GM12878 (cell line): ENCODE results near the gene VWA3B. TPM values are rescaled to one million over a fixed set of nuclear protein-coding genes. Genes with fewer than 3 reads are reported as not detected.

ENCODE experiments used
- ATAC-seq: fragments of 200-7000 bp; cut with Tn5 transposase; 3 replicates; pipeline ENCODE4 v1.9.1; 2020; ENCODE audit warnings: mild to moderate bottlenecking, moderate library complexity
- BruUV-seq: library from RNA; stranded (reverse); fragments of 400-500 nt; replicated peaks from 2 replicates; lab custom pipeline; 2021; lab: Mats Ljungman, UMichigan
- CTCF ChIA-PET: fragments of 300-600 bp; sonication (Branson Sonifier 250); formaldehyde crosslinking; extraction: SDS; loops from one replicate; lab custom pipeline; 2021; ENCODE audit warnings: inconsistent platforms; lab: Yijun Ruan, JAX
- POLR2A ChIA-PET: fragments of 350-600 bp; formaldehyde crosslinking; extraction: SDS; loops from one replicate; lab custom pipeline; 2021; ENCODE audit warnings: inconsistent platforms; lab: Charles Lee
- RAD21 ChIA-PET: fragments of 300-600 bp; sonication (Branson Sonifier 250); formaldehyde crosslinking; loops from one replicate; lab custom pipeline; 2023; ENCODE audit warnings: antibody characterized with exemption; ENCODE audit not compliant: unreplicated experiment; lab: Charles Lee
- SMC1A ChIA-PET: fragments of 300-600 bp; sonication (Branson Sonifier 250); formaldehyde crosslinking; loops from one replicate; lab custom pipeline; 2023; ENCODE audit not compliant: unreplicated experiment, uncharacterized antibody; lab: Charles Lee
- DNase-seq: peaks from one replicate; pipeline ENCODE4 v3.0.0-alpha.2; 2011; ENCODE audit warnings: low read depth, low spot score
- FAIRE-seq: peaks from 3 replicates; lab custom pipeline; 2011; peaks lifted over from hg19 to GRCh38; lab: Jason Lieb, UNC
- H2AFZ ChIP-seq: 2 replicates; pipeline ENCODE4 v1.6.0; 2011; ENCODE audit warnings: low read depth, low read length, control low read depth; ENCODE audit not compliant: control insufficient read depth
- H3K27ac ChIP-seq: 2 replicates; pipeline ENCODE4 v1.5.1; 2011; ENCODE audit warnings: control low read depth; ENCODE audit not compliant: control insufficient read depth, insufficient read depth
- H3K27me3 ChIP-seq, 2 experiments: replicated peaks in 1 of 2; 2 replicates each; pipeline versions ENCODE4 v1.6.0 to v1.6.1; 2011; ENCODE audit warnings: low read length in 1 of 2; ENCODE audit not compliant: control insufficient read depth in 2 of 2, insufficient read depth in 2 of 2
- H3K36me3 ChIP-seq, 2 experiments: 2 replicates each; pipeline ENCODE4 v1.5.1; 2011; ENCODE audit warnings: low read length in 1 of 2; ENCODE audit not compliant: control insufficient read depth in 2 of 2, insufficient read depth in 2 of 2
- H3K4me1 ChIP-seq: 2 replicates; pipeline ENCODE4 v1.6.1; 2011; ENCODE audit warnings: mild to moderate bottlenecking, low read length, moderate library complexity, mixed read lengths; ENCODE audit not compliant: control insufficient read depth, insufficient read depth
- H3K4me2 ChIP-seq: 2 replicates; pipeline ENCODE4 v1.6.0; 2011; ENCODE audit warnings: control low read depth; ENCODE audit not compliant: control insufficient read depth, insufficient read depth
- H3K4me3 ChIP-seq: fragments of 200-600 bp; sonication (generic); 2 replicates; pipeline ENCODE4 v1.5.1; 2016
- H3K79me2 ChIP-seq: 2 replicates; pipeline ENCODE4 v1.6.0; 2011; ENCODE audit warnings: low read length; ENCODE audit not compliant: control insufficient read depth, insufficient read depth
- H3K9ac ChIP-seq: 2 replicates; pipeline ENCODE4 v1.8.0; 2011; ENCODE audit warnings: low read length, control low read depth, mixed read lengths; ENCODE audit not compliant: control insufficient read depth, insufficient read depth
- H3K9me3 ChIP-seq: replicated peaks from 3 replicates; pipeline ENCODE4 v1.5.1; 2011; ENCODE audit warnings: mild to moderate bottlenecking, low read length; ENCODE audit not compliant: control insufficient read depth, insufficient read depth
- H4K20me1 ChIP-seq: 2 replicates; pipeline ENCODE4 v1.6.0; 2011; ENCODE audit not compliant: control insufficient read depth, insufficient read depth
- CEBPZ ChIP-seq: fragments of 150-350 bp; IDR thresholded peaks from 2 replicates; pipeline ENCODE4 v1.6.1; 2016; ENCODE audit warnings: low read depth, low read length
- CREM ChIP-seq: IDR thresholded peaks from 2 replicates; pipeline ENCODE4 v1.6.1; 2014; ENCODE audit warnings: antibody characterized with exemption, low read depth
- HDAC2 ChIP-seq: fragments of 200-600 bp; sonication (generic); IDR thresholded peaks from 2 replicates; pipeline ENCODE4 v1.6.1; 2017
- HSF1 ChIP-seq: fragments of 150-350 bp; IDR thresholded peaks from 2 replicates; pipeline ENCODE4 v1.6.1; 2014; ENCODE audit warnings: mild to moderate bottlenecking, low read depth, low read length
- NR2F1 ChIP-seq: fragments of 450-650 bp; conservative IDR thresholded peaks from 2 replicates; pipeline ENCODE4 v1.6.1; 2017; ENCODE audit warnings: mild to moderate bottlenecking
- NRF1 ChIP-seq: conservative IDR thresholded peaks from 2 replicates; pipeline ENCODE4 v1.6.1; 2011; ENCODE audit warnings: mild to moderate bottlenecking, low read depth, low read length, improper control_type of control experiment
- POLR2A ChIP-seq: IDR thresholded peaks from 2 replicates; pipeline ENCODE4 v1.6.1; 2011; ENCODE audit warnings: low read depth, mild to moderate bottlenecking, low read length
- POLR2AphosphoS2 ChIP-seq: IDR thresholded peaks from 2 replicates; pipeline ENCODE4 v1.6.1; 2011; ENCODE audit warnings: low read depth, mild to moderate bottlenecking, low read length, improper control_type of control experiment, moderate library complexity
- RFX5 ChIP-seq: IDR thresholded peaks from 2 replicates; pipeline ENCODE4 v1.6.1; 2011; ENCODE audit warnings: low read depth, low read length, improper control_type of control experiment
- WGBS: methylation state at CpG from one replicate; pipeline ENCODE4 v1.1.6; 2016; ENCODE audit warnings: low lambda C conversion rate; ENCODE audit not compliant: insufficient replicate concordance, insufficient coverage; ENCODE audit errors: missing lambda C conversion rate; 5-methylcytosine and 5-hydroxymethylcytosine counted together
- in situ Hi-C: fragments of 300-500 bp; cut with MboI; formaldehyde crosslinking; loops from 9 replicates; pipeline ENCODE4 v1.14.3; 2018; ENCODE audit warnings: mixed read lengths
- intact Hi-C: fragments of 100-400 bp; cut with micrococcal nuclease; formaldehyde crosslinking; loops from one replicate; pipeline ENCODE4 v1.14.2; 2022; ENCODE audit not compliant: unreplicated experiment
- polyA plus RNA-seq, 11 experiments: library from polyadenylated mRNA; depleted of rRNA in 4 of 11; unstranded in 6 of 11; stranded (reverse) in 5 of 11; fragments of >200 nt; fragmentation: Nextera tagmentation in 4 of 11; fragmentation: Illumina TruSeq in 1 of 11; extraction: Ambion mirVana in 4 of 11; extraction: Trizol in 1 of 11; gene quantifications; 1 replicate in 1 of 11; 2 replicates in 10 of 11; pipeline versions ENCODE4 v1.2.1 to v1.2.3, GENCODE V29; 2011 to 2016; ENCODE audit warnings: inconsistent platforms in 2 of 11, missing spikeins in 2 of 11, low read depth in 1 of 11
- total RNA-seq, 4 experiments: library from RNA; depleted of rRNA in 3 of 4; stranded (reverse); fragments of >200 nt in 3 of 4; fragmentation: Illumina TruSeq in 1 of 4; extraction: Trizol in 1 of 4; gene quantifications; 2 replicates each; pipeline versions ENCODE4 v1.2.1 to v1.2.3, GENCODE V29; 2013 to 2021

Gene VWA3B
- total and polyA plus RNA-seq, 10 of the 15 experiments (the other 5 are each of a cell fraction or from before 2014, with no cell fraction given) = 0.04 to 0.86 (median 0.19) TPM; not detected in 4

- no peak for TF ChIP-seq RFX5
- TF ChIP-seq HDAC2 = no peak
Observed at GRCh38 chr2:98309580-98309979, 222.6 kb downstream of the VWA3B start (continued).

- FAIRE-seq = no peak
- no peak overlapping the region for H3K27ac ChIP-seq
- CTCF ChIA-PET = no interaction called here
Observed at GRCh38 chr2:98310010-98310409, 223.0 kb downstream of the VWA3B start.

More at GRCh38 chr2:98310010-98310409, 223.0 kb downstream of the VWA3B start:
- in situ Hi-C loops = no loop called here
- no peak overlapping the region for H3K9ac ChIP-seq
- POLR2A ChIA-PET = no interaction called here
- no peaks in the 10 kb centered on the region for H3K36me3 ChIP-seq
- TF ChIP-seq POLR2A = no peak
- TF ChIP-seq HSF1 = no peak
- TF ChIP-seq NRF1 = no peak
- no peak for TF ChIP-seq POLR2AphosphoS2
- TF ChIP-seq CREM = no peak
- TF ChIP-seq CEBPZ = no peak
- TF ChIP-seq NR2F1 = no peak
- TF ChIP-seq, all 136 proteins: peak for 0
- ChIA-PET SMC1A (no interaction called here), RAD21 (no interaction called here)
- Histone ChIP-seq H3K4me3 (no peak overlapping the region), H2AFZ (no peak overlapping the region), H3K4me2 (no peak overlapping the region), H4K20me1 (no peaks in the 10 kb centered on the region), H3K9me3 (no peaks in the 10 kb centered on the region), H3K4me1 (no peaks in the 10 kb centered on the region), H3K79me2 (no peaks in the 10 kb centered on the region), H3K27me3 (peaks cover 2 to 7% of the 10 kb centered on the region in 2 experiments; a peak in 3 of 4 replicates)
- no peak for ATAC-seq
- WGBS = 8% methylated on average over 4 of the region's 4 CpGs
- intact Hi-C loops = no loop called here
- DNase-seq = no peak
- BruUV-seq = no TSS peak
